Hematopoietic multipotent progenitor cell treated with erythropoietin and hydrocortisone succinate and interleukin-3 and kit ligand, for 8 days (in vitro differentiated cells): ENCODE measurements around the gene FILIP1.

Source experiments
- DNase-seq: peaks from one replicate; pipeline ENCODE4 v3.0.0-alpha.2; 2015

The FILIP1 gene

DNA sequence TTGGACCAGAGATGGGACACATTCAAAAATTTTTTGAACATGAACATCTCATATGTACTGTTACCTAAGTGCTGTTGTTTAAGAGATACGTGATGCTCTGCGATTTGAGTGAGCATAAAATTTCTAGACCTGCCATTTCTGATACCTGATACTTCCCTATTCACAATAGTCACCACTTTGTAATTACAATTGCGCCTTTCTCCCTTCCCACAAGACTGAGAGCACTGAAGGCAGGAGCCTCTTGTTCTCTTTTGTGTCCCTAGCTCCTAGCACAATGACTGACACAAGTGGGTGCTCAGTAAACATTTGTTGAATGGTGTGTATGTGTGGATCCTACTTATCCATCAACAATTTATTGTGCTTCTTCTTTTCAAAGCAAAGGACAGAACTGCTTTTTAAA is 116.2 kb downstream of the FILIP1 start:
- no peak for DNase-seq

DNA sequence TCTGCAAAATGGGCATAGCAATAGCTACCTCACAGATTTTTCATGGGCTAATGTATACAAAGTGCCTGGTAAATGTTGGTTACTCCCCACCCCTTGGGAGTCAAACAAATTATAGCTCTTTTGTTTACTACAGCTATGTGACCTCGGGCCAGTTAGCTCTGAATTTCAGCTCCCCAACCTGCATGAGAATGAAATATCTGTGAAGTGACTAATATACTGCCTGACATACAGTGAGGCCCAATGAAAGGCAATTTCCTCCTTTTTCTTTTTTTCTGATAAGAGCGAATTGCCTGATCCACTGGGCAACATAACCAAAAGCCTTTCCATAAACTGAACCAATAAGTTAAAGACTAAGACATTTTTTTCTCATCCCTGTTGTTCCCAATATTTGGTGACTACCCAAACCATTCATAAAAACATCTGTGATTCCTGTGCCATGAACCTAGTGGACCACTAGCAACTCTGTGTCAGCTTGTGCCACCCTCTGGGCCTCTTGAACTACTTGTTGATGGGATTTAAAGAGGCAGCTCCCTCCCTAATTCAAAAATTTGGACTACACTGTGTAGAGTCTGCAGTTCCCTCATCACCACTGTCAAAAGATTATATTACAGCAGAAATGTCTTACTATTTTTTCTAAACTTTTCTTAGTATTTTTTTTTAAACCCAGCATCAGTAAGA is 117.1 kb downstream of the FILIP1 start:
- DNase-seq = no peak

- no peak for DNase-seq
These were observed 118.6 kb downstream of the FILIP1 start for GRCh38 chr6:75374961-75375400.

DNA sequence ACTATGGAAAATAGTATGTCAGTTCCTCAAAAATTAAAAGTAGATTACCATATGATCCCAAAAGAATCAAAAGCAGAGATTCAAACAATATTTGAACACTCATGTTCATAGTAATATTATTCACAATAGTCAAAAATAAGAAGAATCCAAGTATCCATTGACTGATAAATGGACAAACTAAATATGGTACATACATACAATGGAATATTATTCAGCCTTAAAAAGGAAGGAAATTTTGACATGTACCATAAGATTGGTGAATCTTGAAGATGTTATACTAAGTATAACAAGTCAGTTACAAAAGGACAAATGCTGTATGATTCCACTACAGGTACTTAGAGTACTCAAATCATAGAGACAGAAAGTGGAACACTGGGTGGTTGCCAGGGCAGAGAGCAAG is 120.7 kb downstream of the FILIP1 start:
- DNase-seq = no peak

- no peak for DNase-seq
These were observed 123.6 kb downstream of the FILIP1 start for GRCh38 chr6:75370011-75370410.

GRCh38 chr6:75368864-75369402 is 124.7 kb downstream of the FILIP1 start:
- DNase-seq = no peak

DNA sequence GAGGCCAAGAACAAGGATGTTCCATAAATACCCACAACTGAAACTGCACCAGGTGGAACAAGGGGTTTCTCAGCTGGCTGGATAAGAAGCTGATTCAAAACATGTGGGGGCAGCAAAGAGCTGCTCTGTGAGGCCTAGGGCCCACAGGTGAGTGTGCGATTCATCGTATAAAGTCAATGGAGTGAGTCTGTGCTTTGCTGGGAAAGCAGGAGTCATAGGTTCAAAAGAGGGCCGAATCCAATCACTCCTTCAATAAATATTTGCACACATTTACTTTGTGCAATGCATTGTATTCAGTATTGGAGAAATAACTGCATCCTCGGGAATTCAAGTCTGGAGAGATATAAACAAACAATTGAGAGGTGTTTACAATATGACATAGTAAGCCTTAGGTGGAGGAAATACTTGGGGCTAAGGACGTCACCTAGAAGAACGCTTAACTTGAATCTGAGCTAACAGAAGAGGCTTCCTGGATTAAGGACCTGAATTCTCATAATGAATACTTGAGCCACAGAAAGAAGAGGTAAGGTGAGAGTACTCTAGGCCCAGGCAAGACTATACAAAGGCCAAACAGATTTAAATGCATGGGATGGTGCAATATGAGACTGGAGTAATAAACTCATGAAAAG is 125.3 kb downstream of the FILIP1 start:
- no peak for DNase-seq

DNA sequence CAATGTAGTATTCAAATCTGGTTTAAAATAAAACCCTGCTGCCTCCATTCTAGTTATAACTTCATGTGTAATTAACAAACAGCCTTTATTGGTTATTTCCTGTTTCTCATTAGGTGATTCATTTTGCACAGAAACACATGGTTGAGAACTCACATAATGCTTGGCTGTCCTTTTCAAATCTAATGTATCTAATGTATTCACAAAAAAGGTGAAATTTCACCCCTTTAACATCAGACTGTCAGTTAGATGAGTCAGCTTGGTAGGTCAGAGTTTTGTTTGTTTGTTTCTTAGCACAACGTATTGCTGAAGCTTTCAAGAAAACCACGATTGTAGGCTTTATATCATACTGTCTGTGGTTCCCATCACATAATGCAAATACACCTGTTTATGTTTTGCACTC is 130.3 kb downstream of the FILIP1 start:
- no peak for DNase-seq

DNA sequence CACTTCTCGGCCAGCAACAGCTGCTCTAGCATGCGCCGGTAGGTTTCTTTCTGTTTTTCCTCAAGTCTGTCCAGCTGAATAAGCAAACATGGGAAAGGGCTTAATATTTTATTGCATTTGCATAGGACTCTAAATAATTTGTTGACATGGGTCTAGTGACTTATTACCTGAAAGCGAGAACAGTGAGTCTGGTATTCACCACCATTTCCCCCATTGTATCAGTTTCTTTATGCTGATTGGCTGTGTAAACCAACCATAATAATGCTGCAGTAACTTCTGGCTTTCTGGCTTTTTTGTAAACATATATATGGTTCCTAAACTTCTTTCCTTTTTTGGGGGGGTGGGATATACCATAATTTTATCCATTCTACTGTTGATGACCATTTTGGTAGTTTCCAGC is 140.0 kb downstream of the FILIP1 start:
- DNase-seq = no peak

GRCh38 chr6:75351570-75351969 is 142.0 kb downstream of the FILIP1 start:
- no peak for DNase-seq

- no peak for DNase-seq
These were observed 142.8 kb downstream of the FILIP1 start for GRCh38 chr6:75350808-75351207.

- no peak for DNase-seq
These were observed 143.4 kb downstream of the FILIP1 start for GRCh38 chr6:75350156-75350555.

DNA sequence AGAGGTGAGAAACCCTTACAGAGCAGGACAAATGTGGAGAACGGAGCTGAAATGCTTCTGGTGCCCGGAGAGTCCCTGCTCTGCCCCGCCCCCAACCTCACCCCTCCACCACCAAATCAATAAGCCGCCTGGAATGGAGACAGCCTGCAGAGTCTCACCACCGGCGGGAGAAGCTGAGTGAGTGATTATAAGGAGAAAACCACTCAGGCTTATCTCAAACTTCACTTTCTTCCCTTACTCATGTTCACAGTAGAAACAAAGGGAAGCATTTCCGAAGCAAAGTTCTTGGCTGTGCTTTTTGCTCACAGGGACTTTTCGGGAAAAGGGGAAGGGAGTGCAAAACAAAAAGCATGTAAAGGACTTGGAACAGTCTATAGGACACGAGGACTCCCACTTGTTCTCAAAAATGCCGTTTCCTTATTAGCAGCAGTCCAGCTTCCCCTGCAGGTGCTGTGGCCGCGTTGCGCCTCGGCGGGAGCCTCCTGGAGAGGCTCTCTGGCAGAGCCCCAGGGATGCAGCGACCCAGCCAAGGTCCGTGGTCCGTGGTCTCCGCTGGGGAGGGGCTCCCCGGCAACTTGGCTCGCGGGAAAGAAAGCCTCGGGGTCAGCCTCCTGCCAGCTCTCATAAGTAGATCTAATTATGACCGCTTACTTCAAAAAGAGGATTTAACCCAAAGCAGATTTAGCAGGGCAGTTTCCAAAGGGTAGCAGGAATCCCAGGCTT is 144.2 kb downstream of the FILIP1 start:
- no peak for DNase-seq

DNA sequence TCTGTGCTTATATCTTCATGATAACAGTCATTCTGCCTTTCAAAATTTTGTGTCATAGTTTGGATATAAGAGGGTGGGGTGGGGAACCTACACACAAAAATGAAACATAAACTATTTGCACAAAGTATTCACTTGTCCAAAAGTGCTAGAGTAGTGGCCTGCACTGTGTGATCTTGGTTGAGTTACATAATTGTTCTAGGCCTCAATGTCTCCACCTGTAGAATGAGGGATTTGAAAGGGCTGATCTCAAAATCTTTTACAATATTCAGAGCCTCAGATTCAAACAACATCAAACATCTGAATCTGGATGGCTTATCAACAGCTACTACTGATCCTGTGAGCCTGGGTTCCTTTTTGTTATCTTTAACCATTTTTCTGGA is 144.7 kb downstream of the FILIP1 start:
- no peak for DNase-seq

GRCh38 chr6:75347898-75348610 is 145.5 kb downstream of the FILIP1 start:
- DNase-seq = no peak

GRCh38 chr6:75345413-75345812 is 148.2 kb downstream of the FILIP1 start:
- DNase-seq = no peak

DNA sequence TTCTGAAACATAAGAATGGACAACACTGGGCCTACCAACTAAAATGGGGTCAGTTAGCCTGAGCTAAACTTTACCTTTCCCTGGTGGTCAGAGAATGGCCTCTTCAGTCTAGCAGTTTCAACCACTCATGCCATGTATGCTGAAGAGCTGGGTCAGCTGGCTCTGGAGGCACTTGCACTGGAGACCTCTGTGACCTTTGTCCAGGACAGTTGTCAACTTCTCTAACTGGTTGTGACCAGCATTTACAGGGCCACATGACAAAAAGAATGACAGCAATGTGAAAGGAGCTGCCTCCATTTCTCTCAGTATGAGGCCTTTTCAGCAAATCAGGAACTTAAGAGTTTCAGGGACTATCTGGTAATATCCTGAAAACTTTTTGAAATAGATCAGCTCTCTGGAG is 149.1 kb downstream of the FILIP1 start:
- no peak for DNase-seq

GRCh38 chr6:75344021-75344420 is 149.6 kb downstream of the FILIP1 start:
- DNase-seq = no peak

DNA sequence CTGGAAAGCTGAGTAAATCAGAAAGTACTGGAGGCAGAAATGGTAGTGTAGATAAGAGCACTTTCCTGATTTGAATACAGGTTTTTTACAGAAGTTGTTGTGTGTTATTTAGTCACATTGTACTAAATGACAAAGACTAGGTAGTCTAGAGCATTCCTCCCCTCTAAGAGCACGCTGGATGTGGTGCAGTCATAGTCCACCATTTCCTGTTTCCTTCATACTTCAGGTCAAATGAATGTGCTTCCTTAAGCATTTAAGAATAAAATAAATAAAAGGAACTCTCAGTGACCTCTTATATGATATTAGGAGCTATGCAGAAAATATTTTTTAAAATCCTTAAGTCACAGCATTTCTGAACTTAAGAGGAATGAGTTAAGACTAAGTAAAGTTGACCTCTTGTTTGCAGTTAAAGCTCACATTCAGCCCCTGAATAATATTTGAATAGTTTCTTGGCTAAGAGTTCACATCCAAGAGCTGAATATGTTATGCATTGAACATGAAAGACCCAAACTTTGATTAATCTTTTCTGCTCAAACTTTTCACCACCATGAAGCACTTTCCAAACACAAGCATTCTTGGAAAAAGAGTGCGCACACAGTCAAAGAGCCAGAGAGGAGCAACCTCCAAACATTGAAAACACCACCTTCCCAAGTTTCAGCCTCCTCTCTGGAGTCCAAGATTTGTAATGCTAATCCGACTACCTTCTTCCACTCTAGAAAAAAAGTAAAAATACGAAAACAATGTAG is 155.6 kb downstream of the FILIP1 start:
- no peak for DNase-seq

- DNase-seq = no peak
These were observed 159.1 kb downstream of the FILIP1 start for GRCh38 chr6:75334266-75335040.

DNA sequence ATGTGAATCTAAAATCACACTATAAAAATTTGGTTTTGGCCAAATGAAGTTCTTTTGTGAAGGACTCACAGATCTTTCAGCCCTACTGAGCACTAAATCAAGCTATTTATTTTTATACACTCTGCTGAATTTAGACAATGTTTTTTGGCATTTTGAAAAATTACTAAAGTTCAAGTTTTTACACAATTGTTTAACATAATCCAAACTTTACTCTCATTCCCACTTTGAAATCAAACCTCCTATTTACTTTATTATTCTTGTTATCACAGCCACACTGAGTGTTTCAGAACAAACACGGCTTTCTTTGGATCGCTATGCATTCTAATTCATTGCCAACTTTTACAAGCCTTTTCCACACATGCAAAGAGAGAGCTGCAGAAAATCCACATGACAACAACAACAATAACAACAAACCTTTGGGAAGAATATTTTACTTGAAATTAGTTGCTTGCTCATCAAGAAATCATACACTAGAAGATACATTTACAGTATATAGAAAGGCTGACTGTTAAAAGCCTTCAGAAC is 159.9 kb downstream of the FILIP1 start:
- DNase-seq = no peak

DNA sequence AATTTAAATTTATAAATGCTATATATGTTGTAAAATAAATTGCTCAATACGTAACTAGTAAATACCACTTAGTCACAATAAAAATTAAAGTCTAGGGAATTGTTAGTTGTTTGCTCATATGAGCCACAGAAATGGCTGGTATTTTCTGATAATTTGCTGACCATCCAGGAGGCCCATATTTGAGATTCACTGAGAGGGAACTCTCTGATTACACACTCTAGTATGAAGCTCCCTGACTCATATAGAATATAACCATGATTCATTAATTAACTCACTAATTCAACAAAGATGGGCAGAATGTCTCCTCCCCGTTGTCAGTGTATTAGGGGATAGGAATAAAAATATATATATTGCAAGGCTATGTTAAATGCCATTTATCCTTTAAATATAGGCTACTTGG is 162.4 kb downstream of the FILIP1 start:
- no peak for DNase-seq
